ENCODE results near the gene RPN2. TPM values are rescaled to one million over a fixed set of nuclear protein-coding genes. Genes with fewer than 3 reads are reported as not detected.

The RPN2 gene
- total and polyA plus RNA-seq, 9 of the 15 experiments (the other 6 are each of a cell fraction or from before 2014, with no cell fraction given): 168 to 548 (median 325) TPM

DNA sequence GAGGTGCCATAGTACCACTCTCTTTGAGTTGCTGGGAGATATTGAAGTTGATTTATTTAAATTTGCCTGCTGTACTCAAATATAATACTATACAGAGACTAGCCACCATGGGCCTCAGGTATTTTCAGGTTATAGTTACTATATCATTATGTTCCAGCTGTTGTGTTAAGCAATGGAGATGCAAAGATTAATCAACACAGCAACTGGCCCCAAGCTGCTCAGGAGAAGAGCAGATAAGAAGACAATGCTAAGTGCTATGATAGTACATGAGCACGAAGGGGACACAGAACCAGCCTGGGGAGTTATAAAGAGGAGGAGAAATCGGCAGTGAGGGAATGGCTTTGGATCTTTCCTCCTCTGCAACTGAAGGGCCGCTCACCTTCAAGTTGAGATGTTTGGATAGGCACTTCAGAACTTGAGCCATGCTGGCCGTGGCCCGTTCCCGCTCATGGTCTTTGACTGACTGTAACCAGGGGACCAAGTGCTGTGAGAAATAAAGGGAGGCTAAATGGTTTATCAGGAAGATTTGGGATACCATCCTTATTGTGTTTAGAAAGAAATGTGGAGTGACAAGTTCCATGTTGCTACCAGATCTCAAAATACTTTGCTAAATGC, 24.3 kb upstream of the RPN2 start (continued):
- TF ChIP-seq, protein P1, sequence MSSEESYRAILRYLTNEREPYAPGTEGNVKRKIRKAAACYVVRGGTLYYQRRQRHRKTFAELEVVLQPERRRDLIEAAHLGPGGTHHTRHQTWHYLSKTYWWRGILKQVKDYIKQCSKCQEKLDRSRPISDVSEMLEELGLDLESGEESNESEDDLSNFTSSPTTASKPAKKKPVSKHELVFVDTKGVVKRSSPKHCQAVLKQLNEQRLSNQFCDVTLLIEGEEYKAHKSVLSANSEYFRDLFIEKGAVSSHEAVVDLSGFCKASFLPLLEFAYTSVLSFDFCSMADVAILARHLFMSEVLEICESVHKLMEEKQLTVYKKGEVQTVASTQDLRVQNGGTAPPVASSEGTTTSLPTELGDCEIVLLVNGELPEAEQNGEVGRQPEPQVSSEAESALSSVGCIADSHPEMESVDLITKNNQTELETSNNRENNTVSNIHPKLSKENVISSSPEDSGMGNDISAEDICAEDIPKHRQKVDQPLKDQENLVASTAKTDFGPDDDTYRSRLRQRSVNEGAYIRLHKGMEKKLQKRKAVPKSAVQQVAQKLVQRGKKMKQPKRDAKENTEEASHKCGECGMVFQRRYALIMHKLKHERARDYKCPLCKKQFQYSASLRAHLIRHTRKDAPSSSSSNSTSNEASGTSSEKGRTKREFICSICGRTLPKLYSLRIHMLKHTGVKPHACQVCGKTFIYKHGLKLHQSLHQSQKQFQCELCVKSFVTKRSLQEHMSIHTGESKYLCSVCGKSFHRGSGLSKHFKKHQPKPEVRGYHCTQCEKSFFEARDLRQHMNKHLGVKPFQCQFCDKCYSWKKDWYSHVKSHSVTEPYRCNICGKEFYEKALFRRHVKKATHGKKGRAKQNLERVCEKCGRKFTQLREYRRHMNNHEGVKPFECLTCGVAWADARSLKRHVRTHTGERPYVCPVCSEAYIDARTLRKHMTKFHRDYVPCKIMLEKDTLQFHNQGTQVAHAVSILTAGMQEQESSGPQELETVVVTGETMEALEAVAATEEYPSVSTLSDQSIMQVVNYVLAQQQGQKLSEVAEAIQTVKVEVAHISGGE (CRISPR knock-in tag; IDR thresholded peaks at IDR 0.05): peak in 1 of 3 experiments; percentile 80; a peak in 2 of 6 replicates
- TF ChIP-seq, protein P2, sequence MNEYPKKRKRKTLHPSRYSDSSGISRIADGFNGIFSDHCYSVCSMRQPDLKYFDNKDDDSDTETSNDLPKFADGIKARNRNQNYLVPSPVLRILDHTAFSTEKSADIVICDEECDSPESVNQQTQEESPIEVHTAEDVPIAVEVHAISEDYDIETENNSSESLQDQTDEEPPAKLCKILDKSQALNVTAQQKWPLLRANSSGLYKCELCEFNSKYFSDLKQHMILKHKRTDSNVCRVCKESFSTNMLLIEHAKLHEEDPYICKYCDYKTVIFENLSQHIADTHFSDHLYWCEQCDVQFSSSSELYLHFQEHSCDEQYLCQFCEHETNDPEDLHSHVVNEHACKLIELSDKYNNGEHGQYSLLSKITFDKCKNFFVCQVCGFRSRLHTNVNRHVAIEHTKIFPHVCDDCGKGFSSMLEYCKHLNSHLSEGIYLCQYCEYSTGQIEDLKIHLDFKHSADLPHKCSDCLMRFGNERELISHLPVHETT (CRISPR knock-in tag; conservative IDR thresholded peaks at IDR 0.05 in 1 of 2, IDR thresholded peaks at IDR 0.05 in 1 of 2): peak in 1 of 2 experiments; percentile 81; a peak in 2 of 4 replicates
- TF ChIP-seq ZNF197 (CRISPR knock-in tag; IDR thresholded peaks at IDR 0.05; ENCODE audit: low read depth): 0 out of 2 replicates have a peak, but pooled peaks have one; percentile 55
- peak; percentile 40; the same call in 1 of the 2 replicates for TF ChIP-seq ATF7 (IDR thresholded peaks at IDR 0.05)
- TF ChIP-seq SRSF7 (optimal IDR thresholded peaks at IDR 0.05; ENCODE audit: low read depth, low read length): no peak
- TF ChIP-seq, protein P3, sequence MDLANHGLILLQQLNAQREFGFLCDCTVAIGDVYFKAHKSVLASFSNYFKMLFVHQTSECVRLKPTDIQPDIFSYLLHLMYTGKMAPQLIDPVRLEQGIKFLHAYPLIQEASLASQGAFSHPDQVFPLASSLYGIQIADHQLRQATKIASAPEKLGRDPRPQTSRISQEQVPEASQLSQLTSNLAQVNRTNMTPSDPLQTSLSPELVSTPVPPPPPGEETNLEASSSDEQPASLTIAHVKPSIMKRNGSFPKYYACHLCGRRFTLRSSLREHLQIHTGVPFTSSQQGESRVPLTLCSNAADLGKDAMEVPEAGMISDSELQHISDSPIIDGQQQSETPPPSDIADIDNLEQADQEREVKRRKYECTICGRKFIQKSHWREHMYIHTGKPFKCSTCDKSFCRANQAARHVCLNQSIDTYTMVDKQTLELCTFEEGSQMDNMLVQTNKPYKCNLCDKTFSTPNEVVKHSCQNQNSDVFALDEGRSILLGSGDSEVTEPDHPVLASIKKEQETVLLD (IDR thresholded peaks at IDR 0.05): no peak; the same call in 1 of the 2 replicates
- TF ChIP-seq, protein P4, sequence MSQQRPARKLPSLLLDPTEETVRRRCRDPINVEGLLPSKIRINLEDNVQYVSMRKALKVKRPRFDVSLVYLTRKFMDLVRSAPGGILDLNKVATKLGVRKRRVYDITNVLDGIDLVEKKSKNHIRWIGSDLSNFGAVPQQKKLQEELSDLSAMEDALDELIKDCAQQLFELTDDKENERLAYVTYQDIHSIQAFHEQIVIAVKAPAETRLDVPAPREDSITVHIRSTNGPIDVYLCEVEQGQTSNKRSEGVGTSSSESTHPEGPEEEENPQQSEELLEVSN (IDR thresholded peaks at IDR 0.05; ENCODE audit: borderline replicate concordance in 1 of 2, extremely low read depth in 1 of 2, insufficient read depth in 1 of 2, insufficient read length in 1 of 2, low read depth in 1 of 2, low read length in 1 of 2, poor library complexity in 1 of 2, severe bottlenecking in 1 of 2): peak in 1 of 2 experiments; percentile 51
- 0 out of 2 replicates have a peak, but pooled peaks have one; percentile 32 for TF ChIP-seq ZFP1 (CRISPR knock-in tag; IDR thresholded peaks at IDR 0.05)
- TF ChIP-seq CBX1 (IDR thresholded peaks at IDR 0.05; ENCODE audit: low read depth): no peak
- peak; percentile 98 for TF ChIP-seq ARID1B (IDR thresholded peaks at IDR 0.05)
- TF ChIP-seq ZNF589 (CRISPR knock-in tag; IDR thresholded peaks at IDR 0.05; ENCODE audit: low read depth): peak; percentile 82
- no peak for TF ChIP-seq ZFPM2 (CRISPR knock-in tag; IDR thresholded peaks at IDR 0.05)
- TF ChIP-seq BACH1 (tag; IDR thresholded peaks at IDR 0.05): 0 out of 2 replicates have a peak, but pooled peaks have one; percentile 48
- peak; percentile 92 for TF ChIP-seq FOXM1 (IDR thresholded peaks at IDR 0.05; ENCODE audit: low read depth)
- TF ChIP-seq FOXM1 (CRISPR knock-in tag; IDR thresholded peaks at IDR 0.05; ENCODE audit: low read depth): no peak
- no peak for TF ChIP-seq LCOR (CRISPR knock-in tag; IDR thresholded peaks at IDR 0.05)
- peak; percentile 37; the same call in 1 of the 2 replicates for TF ChIP-seq TOE1 (IDR thresholded peaks at IDR 0.05; ENCODE audit: borderline replicate concordance)
- TF ChIP-seq TOE1 (CRISPR knock-in tag; IDR thresholded peaks at IDR 0.05; ENCODE audit: borderline replicate concordance, low read depth): no peak
